C1 segment of cervical spinal cord (tissue), 14 donors: ENCODE results near the gene IFI27.

Experiments used
- DNase-seq, 14 donors: peaks; one replicate each; lab custom pipeline; 2025; lab: John Stamatoyannopoulos, UW

IFI27 gene

GRCh38 chr14:94102768-94103482, 7.6 kb upstream of the IFI27 start:
- DNase-seq, result no peak

- peak in 1 of 14 donors; percentile 29 for DNase-seq
Measured at GRCh38 chr14:94103554-94104150, 6.9 kb upstream of the IFI27 start.

- no peak for DNase-seq
Measured at GRCh38 chr14:94104731-94105130, 5.8 kb upstream of the IFI27 start.

- DNase-seq, result no peak
Measured at GRCh38 chr14:94109915-94110250, 653 bp upstream of the IFI27 start.

GRCh38 chr14:94111276-94112095, 950 bp downstream of the IFI27 start:
- no peak for DNase-seq

GRCh38 chr14:94112513-94113063, 2.1 kb downstream of the IFI27 start:
- no peak for DNase-seq

- DNase-seq, result no peak
Measured at GRCh38 chr14:94113073-94113472, 2.5 kb downstream of the IFI27 start.

- peak in 4 of 14 donors; percentile 21 to 43 (median 26) for DNase-seq
Measured at GRCh38 chr14:94113490-94113889, 3.0 kb downstream of the IFI27 start.

GRCh38 chr14:94113908-94114588, 3.5 kb downstream of the IFI27 start:
- no peak for DNase-seq

GRCh38 chr14:94114589-94115057, 4.1 kb downstream of the IFI27 start:
- DNase-seq, result no peak

- peak in 5 of 14 donors; percentile 15 to 29 (median 22) for DNase-seq
Measured at GRCh38 chr14:94115058-94115591, 4.6 kb downstream of the IFI27 start.

- DNase-seq, result no peak
Measured at GRCh38 chr14:94115631-94116030, 5.1 kb downstream of the IFI27 start.

GRCh38 chr14:94116701-94117100, 6.2 kb downstream of the IFI27 start:
- no peak for DNase-seq

GRCh38 chr14:94117856-94118255, 7.3 kb downstream of the IFI27 start:
- no peak for DNase-seq

- no peak for DNase-seq
Measured at GRCh38 chr14:94119071-94119470, 8.5 kb downstream of the IFI27 start.

GRCh38 chr14:94120667-94121340, 10.3 kb downstream of the IFI27 start:
- no peak for DNase-seq

- no peak for DNase-seq
Measured at GRCh38 chr14:94121485-94121884, 10.9 kb downstream of the IFI27 start.

- no peak for DNase-seq
Measured at GRCh38 chr14:94122438-94122837, 11.9 kb downstream of the IFI27 start.

- no peak for DNase-seq
Measured at GRCh38 chr14:94123296-94123695, 12.8 kb downstream of the IFI27 start.

- no peak for DNase-seq
Measured at GRCh38 chr14:94123868-94124267, 13.3 kb downstream of the IFI27 start.
